PFSK-1 (cell line): Measurements from ENCODE around the gene ABHD14A.

Experiments
- FOXP2 ChIP-seq: optimal IDR thresholded peaks from 2 replicates; pipeline ENCODE3; 2011; ENCODE audit warnings: borderline replicate concordance, control low read depth, inconsistent platforms; ENCODE audit not compliant: insufficient read depth; ENCODE audit errors: extremely low read length, extremely low read depth
- POLR2AphosphoS5 ChIP-seq: IDR thresholded peaks from 2 replicates; pipeline ENCODE4 v1.6.1; 2012; ENCODE audit warnings: low read depth, mild to moderate bottlenecking, control low read depth, low read length, moderate library complexity
- SIN3A ChIP-seq: IDR thresholded peaks from 2 replicates; pipeline ENCODE4 v1.6.1; 2012; ENCODE audit warnings: mild to moderate bottlenecking, low read length, moderate library complexity, borderline replicate concordance; ENCODE audit not compliant: insufficient read depth
- TAF1 ChIP-seq: IDR thresholded peaks from 2 replicates; pipeline ENCODE4 v1.6.1; 2012; ENCODE audit warnings: low read length, control low read depth, borderline replicate concordance; ENCODE audit not compliant: insufficient read depth
- TF ChIP-seq, protein P1 (sequence below), 2 experiments: IDR thresholded peaks; 2 replicates each; pipeline versions ENCODE4 v1.6.1 to v1.8.0; 2011 to 2012; ENCODE audit warnings: low read depth in 2 of 2, low read length in 2 of 2, control low read depth in 1 of 2, inconsistent platforms in 1 of 2, mild to moderate bottlenecking in 1 of 2, moderate library complexity in 1 of 2; ENCODE audit not compliant: insufficient read depth in 1 of 2

Gene ABHD14A

DNA sequence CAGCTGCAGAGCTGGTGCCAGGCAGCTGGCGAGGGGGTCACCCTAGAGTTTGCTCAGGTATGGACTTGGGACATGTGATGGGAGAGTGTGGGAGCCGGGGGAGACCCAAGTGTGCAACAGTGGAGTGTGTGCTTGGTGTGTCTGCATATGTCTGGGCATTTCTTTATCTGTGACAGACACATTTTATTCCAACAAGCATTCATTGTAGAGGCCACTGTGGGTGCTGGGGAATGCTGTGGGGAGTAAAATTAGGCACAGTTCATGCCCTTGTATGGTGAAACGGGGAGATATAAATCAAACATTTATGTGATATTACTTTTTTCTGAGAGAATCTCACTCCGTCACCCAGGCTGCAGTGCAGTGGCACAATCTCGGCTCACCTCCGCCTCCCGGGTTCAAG lies 12.7 kb downstream of the ABHD14A start:
- no peak for TF ChIP-seq POLR2AphosphoS5
- no peak for TF ChIP-seq SIN3A
- TF ChIP-seq, protein P1, sequence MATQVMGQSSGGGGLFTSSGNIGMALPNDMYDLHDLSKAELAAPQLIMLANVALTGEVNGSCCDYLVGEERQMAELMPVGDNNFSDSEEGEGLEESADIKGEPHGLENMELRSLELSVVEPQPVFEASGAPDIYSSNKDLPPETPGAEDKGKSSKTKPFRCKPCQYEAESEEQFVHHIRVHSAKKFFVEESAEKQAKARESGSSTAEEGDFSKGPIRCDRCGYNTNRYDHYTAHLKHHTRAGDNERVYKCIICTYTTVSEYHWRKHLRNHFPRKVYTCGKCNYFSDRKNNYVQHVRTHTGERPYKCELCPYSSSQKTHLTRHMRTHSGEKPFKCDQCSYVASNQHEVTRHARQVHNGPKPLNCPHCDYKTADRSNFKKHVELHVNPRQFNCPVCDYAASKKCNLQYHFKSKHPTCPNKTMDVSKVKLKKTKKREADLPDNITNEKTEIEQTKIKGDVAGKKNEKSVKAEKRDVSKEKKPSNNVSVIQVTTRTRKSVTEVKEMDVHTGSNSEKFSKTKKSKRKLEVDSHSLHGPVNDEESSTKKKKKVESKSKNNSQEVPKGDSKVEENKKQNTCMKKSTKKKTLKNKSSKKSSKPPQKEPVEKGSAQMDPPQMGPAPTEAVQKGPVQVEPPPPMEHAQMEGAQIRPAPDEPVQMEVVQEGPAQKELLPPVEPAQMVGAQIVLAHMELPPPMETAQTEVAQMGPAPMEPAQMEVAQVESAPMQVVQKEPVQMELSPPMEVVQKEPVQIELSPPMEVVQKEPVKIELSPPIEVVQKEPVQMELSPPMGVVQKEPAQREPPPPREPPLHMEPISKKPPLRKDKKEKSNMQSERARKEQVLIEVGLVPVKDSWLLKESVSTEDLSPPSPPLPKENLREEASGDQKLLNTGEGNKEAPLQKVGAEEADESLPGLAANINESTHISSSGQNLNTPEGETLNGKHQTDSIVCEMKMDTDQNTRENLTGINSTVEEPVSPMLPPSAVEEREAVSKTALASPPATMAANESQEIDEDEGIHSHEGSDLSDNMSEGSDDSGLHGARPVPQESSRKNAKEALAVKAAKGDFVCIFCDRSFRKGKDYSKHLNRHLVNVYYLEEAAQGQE (IDR thresholded peaks at IDR 0.05; ENCODE audit: insufficient read depth in 1 of 2, low read depth in 2 of 2, low read length in 2 of 2), result no peak
- TF ChIP-seq FOXP2, result no peak
- TF ChIP-seq TAF1, result no peak

DNA sequence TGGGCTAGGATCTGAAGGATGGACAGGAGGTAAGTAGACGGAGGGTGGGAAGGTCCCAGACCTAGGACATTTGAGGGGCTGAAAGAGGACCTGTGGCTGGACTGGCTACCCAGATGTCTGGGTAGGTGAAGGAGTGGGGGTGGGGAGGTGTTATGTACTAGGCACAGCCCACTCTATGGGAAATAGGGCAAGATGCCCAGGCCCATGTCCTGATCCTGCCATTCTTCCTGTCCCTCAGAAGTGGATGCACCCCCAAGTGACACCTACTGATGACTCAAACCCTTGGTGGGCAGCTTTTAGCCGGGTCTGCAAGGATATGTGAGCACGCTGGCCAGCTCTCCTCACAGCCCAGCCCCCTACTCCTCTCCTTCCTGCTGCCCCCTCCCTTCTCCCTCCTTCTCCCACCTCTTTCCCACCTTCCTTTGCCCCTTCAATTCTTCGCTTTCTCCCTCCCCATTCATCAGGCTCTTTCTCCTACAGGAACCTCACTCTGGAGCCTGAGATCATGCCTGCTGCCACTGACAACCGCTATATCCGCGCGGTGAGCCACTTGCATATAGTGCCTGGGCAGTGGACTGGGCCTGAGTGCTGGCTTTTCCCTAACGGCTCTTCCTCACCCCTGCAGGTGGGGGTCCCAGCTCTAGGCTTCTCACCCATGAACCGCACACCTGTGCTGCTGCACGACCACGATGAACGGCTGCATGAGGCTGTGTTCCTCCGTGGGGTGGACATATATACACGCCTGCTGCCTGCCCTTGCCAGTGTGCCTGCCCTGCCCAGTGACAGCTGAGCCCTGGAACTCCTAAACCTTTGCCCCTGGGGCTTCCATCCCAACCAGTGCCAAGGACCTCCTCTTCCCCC lies 13.7 kb downstream of the ABHD14A start:
- TF ChIP-seq POLR2AphosphoS5 (no peak), SIN3A (no peak), FOXP2 (no peak), TAF1 (no peak)
- TF ChIP-seq, protein P1 (IDR thresholded peaks at IDR 0.05; ENCODE audit: insufficient read depth in 1 of 2, low read depth in 2 of 2, low read length in 2 of 2), result no peak

DNA sequence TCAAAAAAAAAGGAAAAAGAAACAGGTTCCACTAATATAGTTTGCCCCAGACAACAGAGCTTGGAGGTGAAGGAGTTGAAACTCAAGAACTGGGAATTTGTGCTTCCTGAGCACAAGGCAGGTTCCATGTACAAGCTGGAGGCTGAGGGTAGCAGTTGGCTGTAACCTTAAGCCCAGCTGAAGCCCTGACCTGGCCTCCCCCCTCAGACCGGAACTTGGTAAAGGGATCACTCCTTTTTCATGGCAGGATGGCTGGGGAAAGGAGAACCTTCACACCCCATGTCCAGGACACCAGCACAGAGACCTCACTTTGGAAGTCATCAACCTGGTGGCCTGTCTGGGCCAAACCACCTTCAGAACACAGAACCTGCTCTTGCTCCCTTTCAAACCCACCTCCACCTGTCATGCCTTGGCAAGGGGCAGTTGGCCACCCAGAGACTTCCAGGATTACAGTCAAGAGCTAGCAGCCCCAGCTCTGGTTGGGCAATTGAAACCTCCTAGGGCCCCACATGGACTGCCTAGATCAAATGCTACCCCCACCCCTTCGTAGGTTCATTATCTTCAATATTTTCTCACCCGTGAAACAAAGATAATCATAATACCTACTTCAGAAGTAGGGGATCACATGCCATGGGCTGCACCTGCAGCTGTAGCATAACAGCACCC lies 17.3 kb downstream of the ABHD14A start:
- TF ChIP-seq, protein P1 (IDR thresholded peaks at IDR 0.05; ENCODE audit: insufficient read depth in 1 of 2, low read depth in 2 of 2, low read length in 2 of 2), result no peak
- peak; percentile 72 for TF ChIP-seq POLR2AphosphoS5

DNA sequence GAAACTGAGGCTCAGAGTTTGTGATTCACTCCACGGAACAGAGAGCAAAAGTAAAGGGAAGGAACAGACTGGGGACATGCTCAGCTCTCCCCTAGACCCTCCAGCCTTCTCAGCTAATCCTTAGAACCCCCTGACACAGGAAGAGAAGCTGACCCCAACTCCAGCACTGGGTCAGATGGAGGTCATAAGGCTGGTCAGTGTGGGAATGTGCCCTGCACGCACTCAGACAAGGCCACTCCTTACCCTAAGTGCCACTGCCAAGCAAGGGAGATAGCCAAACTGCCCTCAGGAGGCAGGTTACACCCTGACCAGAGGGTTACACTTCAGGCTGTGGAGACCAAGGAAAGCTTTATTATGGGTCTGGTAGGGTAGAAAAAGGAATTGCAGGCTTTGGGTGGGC lies 19.7 kb downstream of the ABHD14A start:
- TF ChIP-seq POLR2AphosphoS5, result 0 out of 2 replicates have a peak, but pooled peaks have one; percentile 4
- no peak for TF ChIP-seq TAF1
- TF ChIP-seq FOXP2, result no peak

DNA sequence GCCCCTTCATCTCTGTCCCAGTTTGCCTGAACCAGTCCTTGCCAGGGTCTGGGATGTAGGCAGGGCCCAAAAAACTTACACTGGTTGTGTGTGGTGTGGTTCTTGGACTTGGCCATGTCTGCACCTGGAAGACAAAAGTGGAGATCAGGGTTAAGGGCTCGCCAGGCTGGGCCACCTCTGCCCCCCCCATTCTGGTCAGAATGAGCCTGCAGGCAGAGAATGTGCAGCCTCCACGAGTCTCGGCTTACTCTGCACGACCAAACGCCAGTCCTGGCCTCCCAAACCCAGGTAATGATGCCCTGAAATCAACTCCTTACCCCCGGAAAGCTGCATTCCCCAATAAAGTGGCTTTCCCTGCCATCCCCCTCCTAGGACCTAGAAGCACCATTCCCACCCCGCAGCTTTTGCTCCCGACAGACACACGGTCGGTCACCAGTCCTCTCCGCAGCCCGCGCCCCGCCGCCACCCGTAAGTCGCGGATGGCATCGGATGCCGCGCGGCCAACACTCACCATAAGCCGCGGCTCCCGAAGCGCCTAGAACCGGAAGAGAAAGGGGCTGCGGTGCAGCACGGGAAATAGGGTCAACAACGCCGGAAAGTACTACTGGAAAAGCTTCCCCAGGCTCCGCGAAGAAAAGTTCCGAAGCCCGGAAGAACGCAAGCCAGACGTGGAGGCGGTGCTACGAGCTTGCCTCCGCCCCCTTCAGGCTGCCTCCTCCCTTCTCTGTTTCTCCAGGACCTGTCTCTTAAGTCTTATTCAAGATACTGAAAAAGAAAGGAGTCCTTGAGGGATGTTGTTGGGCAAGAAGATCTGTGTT lies 20.7 kb downstream of the ABHD14A start, which contains the start of gene RPL29:
Gene RPL29 (minus strand): TSS at position 550 of the 818 bp plus-strand sequence. CDS start 434 bp downstream, at position 116.
- TF ChIP-seq, protein P1 (IDR thresholded peaks at IDR 0.05; ENCODE audit: insufficient read depth in 1 of 2, low read depth in 2 of 2, low read length in 2 of 2), result peak; percentile 46 to 79; a peak in 3 of 4 replicates
- TF ChIP-seq POLR2AphosphoS5, result peak; percentile 96
- peak; percentile 36; the same call in 1 of the 2 replicates for TF ChIP-seq SIN3A
- TF ChIP-seq FOXP2, result no peak
- peak; percentile 98 for TF ChIP-seq TAF1
